Karpas-422 (cell line): ENCODE measurements around the gene PKP3. TPM values are rescaled to one million over a fixed set of nuclear protein-coding genes. Genes with fewer than 3 reads are reported as not detected.
A peak's percentile ranks its signal among the peaks of the same experiment; 100 is the strongest.
"Not testable (repeated sequence)": the region's sequence is repeated elsewhere in the genome, so short reads cannot be mapped to it uniquely, and the experiment has no call there.

Experiments
- DNase-seq: peaks from one replicate; pipeline ENCODE4 v3.0.0-alpha.2; 2015
- H2AFZ ChIP-seq: fragments of 200-600 bp; sonication (generic); 2 replicates; pipeline ENCODE4 v1.6.1; 2014; ENCODE audit warnings: antibody characterized with exemption, low read length, mixed read lengths
- H3K27ac ChIP-seq: fragments of 200-600 bp; sonication (generic); 2 replicates; pipeline ENCODE4 v1.5.1; 2014; ENCODE audit warnings: mild to moderate bottlenecking, low read length, moderate library complexity
- H3K27me3 ChIP-seq: fragments of 200-600 bp; sonication (generic); 2 replicates; pipeline ENCODE4 v1.6.1; 2014; ENCODE audit warnings: low read length, mixed read lengths
- H3K36me3 ChIP-seq: fragments of 200-600 bp; sonication (generic); 2 replicates; pipeline ENCODE4 v1.6.1; 2014; ENCODE audit warnings: low read length, mixed read lengths; ENCODE audit not compliant: insufficient read depth
- H3K4me1 ChIP-seq: fragments of 200-600 bp; sonication (generic); 2 replicates; pipeline ENCODE4 v1.6.1; 2014; ENCODE audit warnings: mild to moderate bottlenecking, low read length, mixed read lengths
- H3K4me2 ChIP-seq: fragments of 200-600 bp; sonication (generic); 2 replicates; pipeline ENCODE4 v1.6.1; 2014; ENCODE audit warnings: low read length, low read depth, mild to moderate bottlenecking; ENCODE audit not compliant: poor library complexity, severe bottlenecking
- H3K4me3 ChIP-seq: fragments of 200-600 bp; sonication (generic); 2 replicates; pipeline ENCODE4 v1.5.1; 2014; ENCODE audit warnings: mild to moderate bottlenecking, antibody characterized with exemption, low read length, mixed read lengths
- H3K79me2 ChIP-seq: fragments of 200-600 bp; sonication (generic); 2 replicates; pipeline ENCODE4 v1.6.1; 2014; ENCODE audit warnings: mild to moderate bottlenecking, low read length, mixed read lengths
- H3K9ac ChIP-seq: fragments of 200-600 bp; sonication (generic); 2 replicates; pipeline ENCODE4 v1.6.0; 2014; ENCODE audit warnings: low read length
- H3K9me2 ChIP-seq: fragments of 200-600 bp; sonication (generic), shearing (Covaris generic); replicated peaks from 2 replicates; pipeline ENCODE4 v1.6.0; 2014; ENCODE audit warnings: mild to moderate bottlenecking, low read length, moderate library complexity; ENCODE audit not compliant: insufficient read depth
- H3K9me3 ChIP-seq: fragments of 300-700, 200-600 bp; sonication (generic); 2 replicates; pipeline ENCODE4 v1.6.1; 2014; ENCODE audit warnings: low read length, mixed read lengths
- H4K20me1 ChIP-seq: fragments of 200-600 bp; sonication (generic); 2 replicates; pipeline ENCODE4 v1.6.1; 2014; ENCODE audit warnings: mild to moderate bottlenecking, antibody characterized with exemption, low read length, low read depth; ENCODE audit not compliant: insufficient read depth
- total RNA-seq: library from RNA; depleted of rRNA; stranded (reverse); fragments of >200 nt; shearing (Covaris generic); gene quantifications from 2 replicates; pipeline ENCODE4 v1.2.3, GENCODE V29; 2014; ENCODE audit warnings: low replicate concordance

The PKP3 gene
- total RNA-seq, 1 experiment from 2014 or later: not detected

GRCh38 chr11:360326-361280 lies 33.4 kb upstream of the PKP3 start:
- peaks cover 4% of the 10 kb centered on the region for H3K4me1 ChIP-seq
- H2AFZ ChIP-seq: no peak overlapping the region
- H3K9me3 ChIP-seq: 0 out of 2 replicates have a peak, but pooled peaks cover 4% of the 10 kb centered on the region
- no peaks in the 10 kb centered on the region for H3K27me3 ChIP-seq
- no peaks in the 10 kb centered on the region for H3K79me2 ChIP-seq
- no peaks in the 10 kb centered on the region for H3K9me2 ChIP-seq
- no peak for DNase-seq
- no peaks in the 10 kb centered on the region for H3K36me3 ChIP-seq
- no peak overlapping the region for H3K4me2 ChIP-seq
- no peak overlapping the region for H3K27ac ChIP-seq
- no peak overlapping the region for H3K4me3 ChIP-seq
- H4K20me1 ChIP-seq: no peaks in the 10 kb centered on the region
- no peak overlapping the region for H3K9ac ChIP-seq

- no peaks in the 10 kb centered on the region for H3K4me1 ChIP-seq
- H3K27me3 ChIP-seq: no peaks in the 10 kb centered on the region
- no peaks in the 10 kb centered on the region for H3K36me3 ChIP-seq
- H3K4me2 ChIP-seq: no peak overlapping the region
- H3K79me2 ChIP-seq: no peaks in the 10 kb centered on the region
- no peak overlapping the region for H2AFZ ChIP-seq
- no peaks in the 10 kb centered on the region for H3K9me3 ChIP-seq
- no peak overlapping the region for H3K27ac ChIP-seq
- no peaks in the 10 kb centered on the region for H4K20me1 ChIP-seq
- no peak overlapping the region for H3K9ac ChIP-seq
- H3K4me3 ChIP-seq: no peak overlapping the region
- DNase-seq: no peak
- no peaks in the 10 kb centered on the region for H3K9me2 ChIP-seq
Measured at GRCh38 chr11:362642-363442, 31.2 kb upstream of the PKP3 start.

GRCh38 chr11:363443-363805 lies 30.6 kb upstream of the PKP3 start:
- H3K27me3 ChIP-seq, H3K9me3 ChIP-seq, H2AFZ ChIP-seq, H4K20me1 ChIP-seq, H3K9ac ChIP-seq, H3K9me2 ChIP-seq, H3K4me3 ChIP-seq, H3K36me3 ChIP-seq, H3K27ac ChIP-seq, H3K79me2 ChIP-seq, H3K4me1 ChIP-seq, H3K4me2 ChIP-seq, DNase-seq: not testable (repeated sequence)

DNA sequence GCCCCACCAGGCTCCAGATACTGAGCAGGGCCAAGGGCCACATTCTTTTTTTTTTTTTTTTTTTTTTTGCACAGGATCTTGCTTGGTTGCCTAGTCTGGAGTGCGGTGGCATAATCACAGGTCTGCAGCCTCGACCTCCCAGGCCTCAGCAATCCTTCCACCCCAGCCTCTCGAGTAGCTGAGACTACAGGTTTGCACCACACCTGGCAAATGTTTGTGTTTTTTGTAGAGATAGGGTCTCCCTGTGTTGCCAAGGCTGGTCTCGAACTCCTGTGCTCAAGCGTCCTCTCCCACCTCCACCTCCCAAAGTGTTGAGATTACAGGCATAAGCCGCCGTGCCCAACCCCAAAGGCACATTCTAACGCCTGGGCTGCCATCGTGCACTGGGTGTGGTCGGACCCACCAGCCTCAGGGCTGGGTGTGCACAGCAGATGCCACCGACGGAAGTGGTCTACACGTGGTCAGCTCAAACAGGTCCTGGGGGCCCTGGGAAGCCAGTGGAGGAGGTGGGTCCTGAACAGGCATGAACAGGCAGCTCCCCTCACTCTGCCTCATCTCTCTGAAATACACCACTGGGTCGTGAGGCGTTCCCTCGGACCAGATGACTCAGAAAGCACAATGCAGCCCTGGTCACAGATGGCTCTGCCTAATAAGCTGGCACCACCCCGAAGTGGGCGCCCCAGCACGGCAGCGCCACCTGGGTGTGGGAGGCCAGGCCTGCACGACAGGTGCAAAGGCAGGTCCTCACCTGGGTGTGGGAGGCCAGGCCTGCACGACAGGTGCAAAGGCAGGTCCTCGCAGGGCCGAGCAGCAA lies 29.9 kb upstream of the PKP3 start:
- Histone ChIP-seq H3K9me3 (no peaks in the 10 kb centered on the region), H2AFZ (peak overlapping the region; percentile 62; the same call in 1 of the 2 replicates)

DNA sequence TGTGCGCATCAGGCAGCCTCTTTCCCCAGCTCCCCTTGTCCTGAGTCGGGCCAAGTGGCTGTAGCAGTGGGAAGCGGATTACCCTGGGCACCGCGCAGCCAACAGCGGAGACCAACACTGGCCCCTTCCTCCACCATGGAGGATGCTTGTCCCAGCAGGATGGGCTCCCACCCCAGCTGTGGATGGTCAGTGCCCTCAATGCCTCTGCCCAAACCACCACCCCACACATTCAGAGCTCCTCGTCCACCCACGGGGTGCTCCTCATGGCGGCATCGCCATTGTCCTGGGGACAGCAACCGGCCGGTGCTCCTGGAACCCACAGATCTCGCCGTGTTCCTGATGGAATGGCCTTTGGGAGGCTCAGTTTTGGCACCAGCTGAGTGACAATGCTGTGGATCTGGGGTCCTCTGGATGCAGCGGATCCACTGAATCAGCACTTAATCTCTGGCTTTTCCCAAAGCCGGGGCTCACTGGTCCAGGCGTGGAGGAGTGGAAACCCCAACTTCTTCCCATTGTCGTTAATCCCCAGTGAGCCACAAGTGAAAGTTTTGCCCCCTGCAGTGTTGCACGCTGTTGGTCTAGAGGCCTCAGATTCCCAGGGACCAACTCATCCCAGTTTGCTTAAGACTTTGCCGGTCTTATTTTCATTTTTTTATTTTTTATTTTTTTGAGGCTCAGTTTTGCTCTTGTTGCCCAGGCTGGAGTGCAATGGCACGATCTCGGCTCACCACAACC lies 28.9 kb upstream of the PKP3 start:
- Histone ChIP-seq H3K9me3 (no peaks in the 10 kb centered on the region), H3K4me1 (no peaks in the 10 kb centered on the region), H3K9me2 (no peaks in the 10 kb centered on the region), H4K20me1 (no peaks in the 10 kb centered on the region), H3K27me3 (no peaks in the 10 kb centered on the region), H3K36me3 (no peaks in the 10 kb centered on the region), H3K4me2 (no peak overlapping the region), H3K9ac (no peak overlapping the region), H3K4me3 (no peak overlapping the region), H3K27ac (no peak overlapping the region), H2AFZ (no peak overlapping the region), H3K79me2 (no peaks in the 10 kb centered on the region)
- DNase-seq: no peak

More for the DNA sequence above, 29.9 kb upstream of the PKP3 start:
- Histone ChIP-seq H3K27me3 (no peaks in the 10 kb centered on the region), H3K79me2 (no peaks in the 10 kb centered on the region), H3K4me1 (no peaks in the 10 kb centered on the region), H3K4me2 (no peak overlapping the region), H3K9me2 (no peaks in the 10 kb centered on the region), H3K27ac (no peak overlapping the region), H3K36me3 (no peaks in the 10 kb centered on the region), H4K20me1 (no peaks in the 10 kb centered on the region), H3K9ac (no peak overlapping the region), H3K4me3 (no peak overlapping the region)
- DNase-seq: peak; percentile 84

- no peak overlapping the region for H3K9ac ChIP-seq
- no peaks in the 10 kb centered on the region for H4K20me1 ChIP-seq
- no peaks in the 10 kb centered on the region for H3K27me3 ChIP-seq
- no peaks in the 10 kb centered on the region for H3K9me2 ChIP-seq
- H2AFZ ChIP-seq: no peak overlapping the region
- no peak overlapping the region for H3K4me3 ChIP-seq
- no peaks in the 10 kb centered on the region for H3K36me3 ChIP-seq
- H3K4me2 ChIP-seq: no peak overlapping the region
- no peaks in the 10 kb centered on the region for H3K79me2 ChIP-seq
- no peak for DNase-seq
- H3K9me3 ChIP-seq: no peaks in the 10 kb centered on the region
- no peak overlapping the region for H3K27ac ChIP-seq
- no peaks in the 10 kb centered on the region for H3K4me1 ChIP-seq
Measured at GRCh38 chr11:365831-366230, 28.2 kb upstream of the PKP3 start.

DNA sequence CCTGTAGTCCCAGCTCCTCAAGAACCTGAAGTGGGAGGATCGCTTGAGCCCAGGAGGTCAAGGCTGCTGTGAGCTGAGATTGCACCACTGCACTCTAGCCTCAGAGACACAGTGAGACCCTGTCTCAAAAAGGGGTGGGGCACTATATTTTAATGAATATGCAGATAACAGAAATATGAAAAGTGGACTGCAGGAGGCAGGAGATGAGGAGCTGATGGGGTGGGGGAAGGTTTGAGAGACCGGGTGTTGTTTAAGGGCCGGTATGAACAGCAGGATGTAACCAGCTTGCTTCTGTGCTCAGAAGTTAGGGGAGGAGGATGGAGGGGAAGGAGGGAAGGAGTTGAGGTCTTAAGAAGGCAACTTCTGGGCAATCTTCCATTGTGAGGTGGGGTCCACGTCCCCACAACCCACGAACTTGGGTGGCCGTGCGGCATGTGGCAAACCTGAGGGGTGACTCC lies 26.0 kb upstream of the PKP3 start:
- Histone ChIP-seq H3K79me2 (no peaks in the 10 kb centered on the region), H3K4me1 (no peaks in the 10 kb centered on the region), H3K4me3 (no peak overlapping the region), H3K9me3 (no peaks in the 10 kb centered on the region), H3K27me3 (no peaks in the 10 kb centered on the region), H3K4me2 (no peak overlapping the region), H3K9me2 (no peaks in the 10 kb centered on the region), H2AFZ (no peak overlapping the region), H4K20me1 (no peaks in the 10 kb centered on the region), H3K27ac (no peak overlapping the region), H3K9ac (no peak overlapping the region), H3K36me3 (no peaks in the 10 kb centered on the region)
- DNase-seq: no peak
